Stimulated activated CD8-positive, alpha-beta memory T cell treated with anti-CD3 and anti-CD28 coated beads, Interleukin-4, amount 100 ng/mL, for 24 hours (primary cell): ENCODE data around the gene SEC61A1.

Experiments
- DNase-seq: peaks from one replicate; pipeline ENCODE4 v3.0.0-alpha.2; 2020; ENCODE audit warnings: low read depth

SEC61A1 gene

GRCh38 chr3:128060473-128061381, 8.5 kb downstream of the SEC61A1 start:
- no peak for DNase-seq

- no peak for DNase-seq
Observed at GRCh38 chr3:128062033-128062745, 10.0 kb downstream of the SEC61A1 start.

GRCh38 chr3:128063865-128064264, 11.6 kb downstream of the SEC61A1 start:
- DNase-seq, result no peak

GRCh38 chr3:128064962-128065361, 12.7 kb downstream of the SEC61A1 start:
- no peak for DNase-seq

- no peak for DNase-seq
Observed at GRCh38 chr3:128066114-128066513, 13.9 kb downstream of the SEC61A1 start.

GRCh38 chr3:128066676-128067075, 14.4 kb downstream of the SEC61A1 start:
- no peak for DNase-seq

- DNase-seq, result no peak
Observed at GRCh38 chr3:128067489-128067888, 15.3 kb downstream of the SEC61A1 start.

GRCh38 chr3:128068156-128068620, 16.0 kb downstream of the SEC61A1 start:
- no peak for DNase-seq

- DNase-seq, result no peak
Observed at GRCh38 chr3:128069271-128069670, 17.0 kb downstream of the SEC61A1 start.

- no peak for DNase-seq
Observed at GRCh38 chr3:128070898-128071591, 18.8 kb downstream of the SEC61A1 start.

GRCh38 chr3:128071771-128072453, 19.7 kb downstream of the SEC61A1 start:
- no peak for DNase-seq

- DNase-seq, result no peak
Observed at GRCh38 chr3:128072454-128073184, 20.4 kb downstream of the SEC61A1 start.

- DNase-seq, result no peak
Observed at GRCh38 chr3:128073185-128073725, 21.0 kb downstream of the SEC61A1 start.

- no peak for DNase-seq
Observed at GRCh38 chr3:128073807-128074206, 21.6 kb downstream of the SEC61A1 start.

- DNase-seq, result no peak
Observed at GRCh38 chr3:128074851-128075521, 22.7 kb downstream of the SEC61A1 start.

- peak; percentile 78 for DNase-seq
Observed at GRCh38 chr3:128075522-128076482, 23.6 kb downstream of the SEC61A1 start.

GRCh38 chr3:128076483-128077201, 24.4 kb downstream of the SEC61A1 start:
- no peak for DNase-seq

GRCh38 chr3:128077202-128077624, 25.0 kb downstream of the SEC61A1 start:
- no peak for DNase-seq
